Adrenal gland (tissue), 12 donors: ENCODE data around the gene RNLS. TPM values are rescaled to one million over a fixed set of nuclear protein-coding genes. Genes with fewer than 3 reads are reported as not detected.
A peak's percentile ranks its signal among the peaks of the same experiment; 100 is the strongest.

ENCODE experiments used
- DNase-seq, 7 donors: peaks; one replicate each; pipeline ENCODE4 v3.0.0-alpha.2; 2019 to 2020
- H3K27ac ChIP-seq, 5 donors: fragments of 200-600 bp; sonication (generic) in 4 of 5; 1 replicate in 3 of 5; 2 replicates in 2 of 5; pipeline versions ENCODE4 v1.5.1 to v1.8.0; 2016 to 2020; ENCODE audit warnings: mild to moderate bottlenecking in 1 of 5
- H3K27me3 ChIP-seq: fragments of 200-600 bp; 2 replicates; pipeline ENCODE4 v1.8.0; 2021
- H3K36me3 ChIP-seq, 2 donors: fragments of 200-600 bp; replicated peaks in 1 of 2; 1 replicate in 1 of 2; 2 replicates in 1 of 2; pipeline versions ENCODE4 v1.5.1 to v1.8.0; 2018 to 2022
- H3K4me1 ChIP-seq, 2 donors: fragments of 200-600 bp; replicated peaks in 1 of 2; 1 replicate in 1 of 2; 2 replicates in 1 of 2; pipeline versions ENCODE4 v1.5.1 to v1.8.0; 2018 to 2021
- H3K4me3 ChIP-seq, 4 donors: fragments of 200-600 bp; sonication (generic) in 3 of 4; one replicate each; pipeline ENCODE4 v1.5.1; 2016 to 2018
- H3K9me3 ChIP-seq, 3 donors: fragments of 200-600 bp; sonication (generic) in 1 of 3; replicated peaks in 1 of 3; 1 replicate in 2 of 3; 2 replicates in 1 of 3; pipeline versions ENCODE4 v1.5.1 to v1.8.0; 2016 to 2021
- CTCF ChIP-seq, 6 experiments: fragments of 450-650 bp in 4 of 6; fragments of 200-600 bp in 2 of 6; sonication (generic) in 1 of 6; IDR thresholded peaks; 1 replicate in 5 of 6; 2 replicates in 1 of 6; pipeline versions ENCODE4 v1.5.1 to v1.8.0; 2016 to 2021; ENCODE audit warnings: antibody characterized with exemption in 6 of 6, mild to moderate bottlenecking in 2 of 6, moderate library complexity in 1 of 6
- POLR2A ChIP-seq, 2 donors: fragments of 450-650 bp; IDR thresholded peaks; one replicate each; pipeline ENCODE4 v1.6.1; 2017; ENCODE audit warnings: antibody characterized with exemption in 2 of 2, mild to moderate bottlenecking in 2 of 2, moderate library complexity in 1 of 2
- WGBS, 4 donors: extraction: QIAGEN DNeasy Blood & Tissue Kit in 2 of 4; methylation state at CpG; one replicate each; pipeline versions ENCODE4 v1.1.5 to v1.1.7; 2013 to 2017; 5-methylcytosine and 5-hydroxymethylcytosine counted together
- intact Hi-C, 2 donors: fragments of 100-400 bp; cut with DNase I; formaldehyde crosslinking; loops; one replicate each; pipeline versions ENCODE4 v1.14.1 to v1.15.0; 2022 to 2023
- polyA plus RNA-seq, 3 donors: library from polyadenylated mRNA; stranded (reverse); fragments of 200-250 nt in 2 of 3; fragments of 350-450 nt in 1 of 3; fragmentation: Illumina TruSeq in 1 of 3; extraction: RNeasy Lipid Tissue Mini Kit (QIAGEN cat#74804) in 1 of 3; gene quantifications; one replicate each; pipeline ENCODE4 v1.2.3, GENCODE V29; 2013 to 2014
- total RNA-seq, 9 donors: library from RNA; depleted of rRNA in 4 of 9; stranded (reverse); fragments of >200 nt in 4 of 9; fragments of 120-200 nt in 1 of 9; fragmentation: NEBNext Ultra II Directional in 1 of 9; extraction: Animal tissue kit (Norgen Biotek cat#: 25700) in 1 of 9; gene quantifications; one replicate each; pipeline versions ENCODE4 v1.1.0 to v1.2.4, GENCODE V29; 2013 to 2023
- donor health status: healthy with polysubstance abuse.
- donor health status: Bipolar disorder and iron deficiency.
- donor health status: DM: yes; HTN: yes; CAD: no.
- donor health status: DM: no; HTN: no; CAD: no.
- donor health status: DM: no; HTN: no; CAD: no.
- donor health status: DM: yes; HTN: yes; CAD: no.

RNLS gene
- total and polyA plus RNA-seq, 12 donors: 7.2 to 51.3 (median 27.9) TPM

DNA sequence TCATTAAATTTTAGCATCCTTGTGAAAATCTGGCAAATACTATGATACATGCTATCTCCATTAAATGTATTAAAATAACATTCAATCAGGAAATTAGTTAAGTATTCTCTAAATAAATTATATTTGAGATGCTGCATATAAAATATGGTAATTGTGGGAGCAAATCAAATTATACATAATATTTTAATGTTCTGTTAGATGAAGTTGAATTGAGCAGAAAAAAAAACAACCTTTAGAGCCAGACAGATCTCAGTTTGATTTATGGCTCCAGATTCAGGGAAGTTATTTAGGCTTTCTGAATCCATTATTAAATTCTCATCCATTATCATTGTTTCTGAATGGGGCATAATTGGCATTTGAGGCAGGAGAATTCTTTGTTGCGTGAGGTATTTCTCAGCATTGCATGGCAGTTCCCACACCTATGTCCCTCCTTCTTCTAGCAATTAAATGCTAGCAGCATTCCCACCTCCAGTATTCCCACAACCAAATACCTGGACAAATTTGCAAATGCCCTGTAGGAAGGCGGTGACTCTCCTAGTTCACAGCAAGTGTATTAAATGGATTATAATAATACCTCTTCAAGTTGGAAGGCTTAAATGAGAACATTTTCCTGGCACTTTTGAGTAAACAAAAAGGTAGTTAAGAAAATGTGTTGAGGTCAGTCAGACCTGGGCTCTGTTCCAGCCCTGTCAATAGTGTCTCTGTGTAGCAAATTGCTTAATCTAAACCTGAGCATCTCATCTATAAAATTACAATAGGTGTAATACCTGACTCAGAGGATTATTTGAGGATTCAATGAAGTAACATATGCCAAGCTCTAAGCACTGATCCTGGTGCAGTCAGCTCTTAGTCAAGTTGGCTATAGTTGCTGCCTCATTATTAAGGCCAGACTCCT, 108.9 kb downstream of the RNLS start:
- Histone ChIP-seq H3K9me3 (no peaks in the 10 kb centered on the region), H3K27me3 (no peaks in the 10 kb centered on the region), H3K36me3 (no peaks in the 10 kb centered on the region), H3K27ac (no peak overlapping the region), H3K4me3 (no peak overlapping the region), H3K4me1 (peaks cover 4 to 24% of the 10 kb centered on the region in 2 donors)
- peak in 1 of 7 donors; percentile 2 for DNase-seq
- intact Hi-C loops: no loop called here
- TF ChIP-seq CTCF (IDR thresholded peaks at IDR 0.05) (no peak), POLR2A (IDR thresholded peaks at IDR 0.05) (no peak)
- WGBS, 4 donors: 95 to 98% (median 96%) methylated on average over 2 of the region's 2 CpGs

- Histone ChIP-seq H3K4me1 (peaks cover 4 to 24% of the 10 kb centered on the region in 2 donors), H3K4me3 (no peak overlapping the region), H3K36me3 (no peaks in the 10 kb centered on the region), H3K27me3 (no peaks in the 10 kb centered on the region), H3K9me3 (no peaks in the 10 kb centered on the region), H3K27ac (no peak overlapping the region)
- WGBS, 4 donors: 58 to 80% (median 73%) methylated on average over 1 of the region's 1 CpG
- intact Hi-C loops: no loop called here
- DNase-seq: no peak
- TF ChIP-seq POLR2A (IDR thresholded peaks at IDR 0.05): no peak
- TF ChIP-seq CTCF (IDR thresholded peaks at IDR 0.05): no peak
Observed at GRCh38 chr10:88472540-88472939, 110.6 kb downstream of the RNLS start.

DNA sequence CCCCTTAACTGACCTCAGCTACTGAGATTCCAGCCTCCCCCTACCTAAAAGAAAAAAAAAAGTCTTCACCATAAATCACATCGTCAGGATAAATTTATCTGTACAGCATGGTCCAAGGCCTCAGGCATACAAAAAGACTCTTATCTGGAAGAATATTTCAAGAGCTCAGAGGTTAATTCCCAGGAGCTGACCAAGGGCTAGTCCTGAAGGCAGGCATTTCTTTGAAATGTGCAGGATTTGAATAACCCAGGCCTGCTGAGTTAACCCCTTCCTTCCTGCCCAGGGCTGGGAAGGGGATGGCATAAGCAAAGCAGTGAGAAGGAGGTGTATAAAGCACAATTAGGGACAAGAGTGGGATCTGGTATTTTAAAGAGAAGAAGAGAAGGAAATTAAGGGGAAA, 111.2 kb downstream of the RNLS start:
- no peaks in the 10 kb centered on the region for H3K27me3 ChIP-seq
- DNase-seq: no peak
- H3K27ac ChIP-seq: no peak overlapping the region
- H3K9me3 ChIP-seq: no peaks in the 10 kb centered on the region
- TF ChIP-seq CTCF (IDR thresholded peaks at IDR 0.05): no peak
- no peak for TF ChIP-seq POLR2A (IDR thresholded peaks at IDR 0.05)
- 30 to 33% (median 31%) methylated on average over 1 of the region's 1 CpG for WGBS, 4 donors
- intact Hi-C loops: no loop called here
- H3K4me1 ChIP-seq: peaks cover 4 to 24% of the 10 kb centered on the region in 2 donors
- H3K4me3 ChIP-seq: no peak overlapping the region
- no peaks in the 10 kb centered on the region for H3K36me3 ChIP-seq

DNA sequence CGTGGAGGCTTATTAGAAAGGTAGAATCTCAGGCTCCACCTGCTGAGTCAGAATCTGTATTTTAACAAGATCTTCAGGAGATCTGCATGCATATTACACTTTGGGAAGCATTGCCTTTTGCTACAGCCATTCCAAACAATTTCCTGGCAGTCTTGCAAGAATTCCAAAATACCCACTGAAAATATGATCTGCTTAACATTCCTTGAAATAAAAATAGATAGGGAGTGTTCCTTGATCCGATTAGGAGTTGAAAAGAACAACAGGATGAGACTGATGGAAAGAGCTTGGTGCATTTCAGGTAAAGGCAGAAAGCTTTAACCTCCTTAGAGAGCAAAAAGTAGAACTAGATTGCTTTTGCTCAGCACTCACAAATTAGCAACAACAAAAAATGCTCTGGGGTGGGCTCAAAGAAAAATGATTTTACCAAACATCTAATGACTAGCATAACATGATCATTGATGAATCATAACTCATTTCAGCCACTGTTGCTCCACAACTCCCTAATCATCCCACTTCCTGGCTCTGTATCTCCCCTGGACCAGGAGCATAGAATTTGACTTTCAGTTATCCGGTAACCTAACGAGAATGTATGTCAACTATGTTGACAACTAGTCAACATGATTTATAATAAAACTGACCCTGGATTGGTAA, 115.2 kb downstream of the RNLS start:
- no peaks in the 10 kb centered on the region for H3K36me3 ChIP-seq
- no peaks in the 10 kb centered on the region for H3K9me3 ChIP-seq
- no peak overlapping the region for H3K27ac ChIP-seq
- intact Hi-C loops: no loop called here
- H3K4me3 ChIP-seq: no peak overlapping the region
- DNase-seq: no peak
- 44 to 75% (median 57%) methylated on average over 4 of the region's 4 CpGs for WGBS, 4 donors
- no peaks in the 10 kb centered on the region for H3K4me1 ChIP-seq
- no peak for TF ChIP-seq POLR2A (IDR thresholded peaks at IDR 0.05)
- TF ChIP-seq CTCF (IDR thresholded peaks at IDR 0.05): no peak
- H3K27me3 ChIP-seq: no peaks in the 10 kb centered on the region
